ENCODE data around the gene SLC35E4.

DNA sequence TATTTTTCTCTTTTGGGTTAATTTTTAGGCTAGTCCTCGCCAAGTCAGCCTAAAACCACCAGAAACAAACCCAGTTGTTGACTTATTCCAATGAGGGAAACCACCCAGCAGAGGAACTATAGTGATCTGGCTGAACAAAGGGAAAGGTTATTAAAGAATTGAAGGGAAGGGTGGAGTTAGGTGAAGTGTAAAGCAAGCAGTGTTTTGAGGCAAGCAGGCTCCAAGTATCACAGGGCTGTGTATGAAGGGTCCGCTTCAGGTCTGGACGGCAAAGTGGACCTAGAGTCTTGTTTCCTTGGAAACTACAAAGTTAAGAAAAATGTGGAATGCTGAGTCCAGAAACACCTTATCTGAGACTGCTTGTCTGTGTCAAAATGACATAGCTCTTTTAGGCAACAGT is 31.8 kb upstream of the SLC35E4 start:
- TF ChIP-seq, protein P1, sequence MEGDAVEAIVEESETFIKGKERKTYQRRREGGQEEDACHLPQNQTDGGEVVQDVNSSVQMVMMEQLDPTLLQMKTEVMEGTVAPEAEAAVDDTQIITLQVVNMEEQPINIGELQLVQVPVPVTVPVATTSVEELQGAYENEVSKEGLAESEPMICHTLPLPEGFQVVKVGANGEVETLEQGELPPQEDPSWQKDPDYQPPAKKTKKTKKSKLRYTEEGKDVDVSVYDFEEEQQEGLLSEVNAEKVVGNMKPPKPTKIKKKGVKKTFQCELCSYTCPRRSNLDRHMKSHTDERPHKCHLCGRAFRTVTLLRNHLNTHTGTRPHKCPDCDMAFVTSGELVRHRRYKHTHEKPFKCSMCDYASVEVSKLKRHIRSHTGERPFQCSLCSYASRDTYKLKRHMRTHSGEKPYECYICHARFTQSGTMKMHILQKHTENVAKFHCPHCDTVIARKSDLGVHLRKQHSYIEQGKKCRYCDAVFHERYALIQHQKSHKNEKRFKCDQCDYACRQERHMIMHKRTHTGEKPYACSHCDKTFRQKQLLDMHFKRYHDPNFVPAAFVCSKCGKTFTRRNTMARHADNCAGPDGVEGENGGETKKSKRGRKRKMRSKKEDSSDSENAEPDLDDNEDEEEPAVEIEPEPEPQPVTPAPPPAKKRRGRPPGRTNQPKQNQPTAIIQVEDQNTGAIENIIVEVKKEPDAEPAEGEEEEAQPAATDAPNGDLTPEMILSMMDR (IDR thresholded peaks at IDR 0.05), result no peak
- TF ChIP-seq POLR2A (IDR thresholded peaks at IDR 0.05), result no peak

Measured in right lobe of liver (tissue), 4 donors.